HEK293T (cell line): Measurements from ENCODE around the gene LSM12.

ENCODE experiments used
- FOXK2 ChIP-seq: fragments of 450-650 bp; IDR thresholded peaks from 2 replicates; pipeline ENCODE4 v1.6.1; 2016; ENCODE audit warnings: mild to moderate bottlenecking
- LEF1 ChIP-seq: fragments of 450-650 bp; IDR thresholded peaks from 2 replicates; pipeline ENCODE4 v1.6.1; 2017; ENCODE audit warnings: mild to moderate bottlenecking, borderline replicate concordance
- NFRKB ChIP-seq: fragments of 450-650 bp; IDR thresholded peaks from 2 replicates; pipeline ENCODE4 v1.6.1; 2016; ENCODE audit warnings: mild to moderate bottlenecking, moderate library complexity
- SUZ12 ChIP-seq: fragments of 450-650 bp; IDR thresholded peaks from 2 replicates; pipeline ENCODE4 v1.6.1; 2016; ENCODE audit warnings: mild to moderate bottlenecking
- TARDBP ChIP-seq: fragments of 450-650 bp; IDR thresholded peaks from 2 replicates; pipeline ENCODE4 v1.6.1; 2016

DNA sequence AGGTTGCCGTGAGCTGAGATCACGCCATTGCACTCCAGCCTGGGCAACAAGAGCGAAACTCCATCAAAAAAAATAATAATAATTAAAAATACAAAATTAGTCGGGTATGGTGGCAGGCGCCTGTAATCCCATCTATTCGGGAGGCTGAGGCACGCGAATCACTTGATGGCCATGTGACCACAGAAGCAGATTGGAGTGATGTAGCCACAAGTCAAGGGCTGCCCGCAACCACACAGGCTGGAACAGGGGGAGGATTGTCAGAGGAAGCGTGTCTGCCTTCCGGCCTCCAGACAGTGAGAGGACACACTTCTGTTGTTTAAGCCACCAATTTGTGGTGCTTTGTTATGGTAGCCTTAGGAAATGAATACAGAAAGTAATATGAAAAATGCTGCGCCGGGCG lies 73.8 kb downstream of the LSM12 start:
- no peak for TF ChIP-seq SUZ12
- no peak for TF ChIP-seq NFRKB
- TF ChIP-seq TARDBP, result no peak
- no peak for TF ChIP-seq LEF1
- TF ChIP-seq FOXK2, result no peak
